DOHH2 (cell line): ENCODE results near the gene DLST.

Source experiments
- EZH2phosphoT487 ChIP-seq: fragments of 200-600 bp; sonication (generic); IDR thresholded peaks from 2 replicates; pipeline ENCODE4 v1.6.1; 2017; ENCODE audit warnings: borderline replicate concordance, mild to moderate bottlenecking, antibody characterized with exemption, low read length, moderate library complexity, mixed read lengths
- TF ChIP-seq, protein P1 (sequence below): fragments of 200-600 bp; sonication (generic); IDR thresholded peaks from one replicate; pipeline ENCODE4 v1.5.1; 2014; ENCODE audit warnings: antibody characterized with exemption, mild to moderate bottlenecking, low read depth, low read length; ENCODE audit not compliant: poor library complexity, severe bottlenecking

DNA sequence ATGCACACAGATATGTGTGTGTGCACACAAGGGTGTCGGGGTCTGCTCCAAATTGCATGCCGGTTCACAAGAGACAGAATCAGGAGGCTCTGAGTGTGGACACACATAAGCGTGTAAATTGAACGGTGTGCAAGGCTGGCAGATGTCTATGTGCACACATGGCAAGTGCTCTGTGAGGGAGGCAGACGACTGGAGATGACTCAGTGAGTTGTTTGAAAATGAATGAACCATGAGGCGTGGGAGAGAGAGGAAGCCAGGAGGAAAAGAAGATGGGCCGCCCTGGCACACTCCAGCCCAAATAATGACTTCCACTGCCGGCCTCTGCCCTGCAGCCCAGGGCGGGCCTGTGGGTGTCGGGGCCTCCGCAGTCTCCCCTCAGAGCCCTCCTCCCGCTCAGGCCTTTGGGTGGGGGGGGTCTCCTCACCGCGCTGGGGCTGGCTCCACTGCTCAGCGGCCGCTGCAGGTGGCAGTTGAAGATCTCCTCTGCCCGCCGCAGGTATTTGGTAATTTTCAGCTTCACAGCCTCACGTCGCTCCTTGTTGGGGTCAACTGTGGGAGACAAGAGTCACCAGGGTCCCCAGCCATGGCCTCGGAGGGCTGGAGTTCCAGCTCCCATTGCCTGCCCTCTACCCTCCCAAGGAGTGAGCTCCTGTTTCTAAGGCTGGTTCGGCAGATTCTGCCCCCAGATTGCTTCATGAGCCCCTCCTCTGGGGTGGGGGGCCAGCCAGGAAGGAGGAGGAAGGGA is 37.9 kb downstream of the DLST start:
- TF ChIP-seq, protein P1, sequence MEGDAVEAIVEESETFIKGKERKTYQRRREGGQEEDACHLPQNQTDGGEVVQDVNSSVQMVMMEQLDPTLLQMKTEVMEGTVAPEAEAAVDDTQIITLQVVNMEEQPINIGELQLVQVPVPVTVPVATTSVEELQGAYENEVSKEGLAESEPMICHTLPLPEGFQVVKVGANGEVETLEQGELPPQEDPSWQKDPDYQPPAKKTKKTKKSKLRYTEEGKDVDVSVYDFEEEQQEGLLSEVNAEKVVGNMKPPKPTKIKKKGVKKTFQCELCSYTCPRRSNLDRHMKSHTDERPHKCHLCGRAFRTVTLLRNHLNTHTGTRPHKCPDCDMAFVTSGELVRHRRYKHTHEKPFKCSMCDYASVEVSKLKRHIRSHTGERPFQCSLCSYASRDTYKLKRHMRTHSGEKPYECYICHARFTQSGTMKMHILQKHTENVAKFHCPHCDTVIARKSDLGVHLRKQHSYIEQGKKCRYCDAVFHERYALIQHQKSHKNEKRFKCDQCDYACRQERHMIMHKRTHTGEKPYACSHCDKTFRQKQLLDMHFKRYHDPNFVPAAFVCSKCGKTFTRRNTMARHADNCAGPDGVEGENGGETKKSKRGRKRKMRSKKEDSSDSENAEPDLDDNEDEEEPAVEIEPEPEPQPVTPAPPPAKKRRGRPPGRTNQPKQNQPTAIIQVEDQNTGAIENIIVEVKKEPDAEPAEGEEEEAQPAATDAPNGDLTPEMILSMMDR, result no peak
- TF ChIP-seq EZH2phosphoT487, result no peak
